B cell (primary cell): ENCODE data around the gene MRNIP. TPM values are rescaled to one million over a fixed set of nuclear protein-coding genes. Genes with fewer than 3 reads are reported as not detected.
A peak's percentile ranks its signal among the peaks of the same experiment; 100 is the strongest.

Source experiments
- ATAC-seq: fragments of 200-7000 bp; cut with Tn5 transposase; one replicate; pipeline ENCODE4 v1.10.0; 2021; ENCODE audit warnings: low read depth, mild to moderate bottlenecking, moderate number of reproducible peaks, moderate library complexity
- CTCF ChIA-PET: fragments of 350-600 bp; sonication (Branson Sonifier 250); formaldehyde crosslinking; loops from one replicate; lab custom pipeline; 2021; ENCODE audit warnings: antibody characterized with exemption, inconsistent platforms; lab: Charles Lee
- POLR2A ChIA-PET: fragments of 350-600 bp; sonication (Branson Sonifier 250); formaldehyde crosslinking; loops from one replicate; lab custom pipeline; 2021; ENCODE audit warnings: antibody characterized with exemption; lab: Charles Lee
- DNase-seq: peaks from one replicate; pipeline ENCODE4 v3.0.0; 2013
- H2AFZ ChIP-seq: 2 replicates; pipeline ENCODE4 v1.6.1; 2012; ENCODE audit warnings: mild to moderate bottlenecking, low read depth, low read length; ENCODE audit not compliant: insufficient read depth, poor library complexity, severe bottlenecking
- H3K27ac ChIP-seq, 2 donors: 1 replicate in 1 of 2; 2 replicates in 1 of 2; pipeline ENCODE4 v1.5.1; 2012 to 2013; ENCODE audit warnings: low read length in 2 of 2, mild to moderate bottlenecking in 2 of 2, moderate library complexity in 1 of 2
- H3K27me3 ChIP-seq, 4 experiments: fragments of 200-600 bp in 1 of 4; sonication (generic) in 1 of 4; replicated peaks in 1 of 4; 1 replicate in 2 of 4; 2 replicates in 2 of 4; pipeline versions ENCODE4 v1.6.1 to v1.7.0; 2013 to 2016; ENCODE audit warnings: low read length in 3 of 4, mild to moderate bottlenecking in 2 of 4, mixed read lengths in 1 of 4, moderate library complexity in 1 of 4; ENCODE audit not compliant: insufficient read depth in 4 of 4, control insufficient read depth in 3 of 4; ENCODE audit errors: control extremely low read depth in 1 of 4
- H3K36me3 ChIP-seq, 2 experiments: replicated peaks in 1 of 2; 1 replicate in 1 of 2; 2 replicates in 1 of 2; pipeline versions ENCODE4 v1.6.1 to v1.7.1; 2013; ENCODE audit warnings: low read length in 1 of 2; ENCODE audit not compliant: insufficient read depth in 2 of 2, control insufficient read depth in 1 of 2; ENCODE audit errors: control extremely low read depth in 1 of 2, extremely low read depth in 1 of 2
- H3K4me1 ChIP-seq, 2 donors: fragments of 200-600 bp in 1 of 2; sonication (generic) in 1 of 2; 1 replicate in 1 of 2; 2 replicates in 1 of 2; pipeline versions ENCODE4 v1.5.1 to v1.6.1; 2013 to 2017; ENCODE audit warnings: low read length in 2 of 2; ENCODE audit not compliant: control insufficient read depth in 2 of 2, insufficient read depth in 2 of 2
- H3K4me2 ChIP-seq: replicated peaks from 2 replicates; pipeline ENCODE3; 2012; ENCODE audit warnings: mild to moderate bottlenecking, low read depth, low read length; ENCODE audit not compliant: poor library complexity, severe bottlenecking
- H3K4me3 ChIP-seq, 5 experiments: fragments of 200-600 bp in 1 of 5; sonication (generic) in 1 of 5; 1 replicate in 3 of 5; 2 replicates in 2 of 5; pipeline versions ENCODE4 v1.5.1 to v1.7.0; 2011 to 2016; ENCODE audit warnings: low read length in 4 of 5, mild to moderate bottlenecking in 4 of 5, low read depth in 2 of 5, control low read depth in 1 of 5, moderate library complexity in 1 of 5; ENCODE audit not compliant: insufficient read depth in 1 of 5; ENCODE audit errors: control extremely low read depth in 1 of 5, extremely low read depth in 1 of 5
- H3K79me2 ChIP-seq: fragments of 200-600 bp; sonication (generic); one replicate; pipeline ENCODE4 v1.6.0; 2016; ENCODE audit warnings: low read length; ENCODE audit not compliant: control insufficient read depth, insufficient read depth
- H3K9ac ChIP-seq: fragments of 200-600 bp; sonication (generic); 2 replicates; pipeline ENCODE4 v1.6.1; 2017; ENCODE audit warnings: mild to moderate bottlenecking, low read length, moderate library complexity
- H3K9me3 ChIP-seq, 3 donors: one replicate each; pipeline versions ENCODE4 v1.6.1 to v1.7.1; 2013; ENCODE audit warnings: low read length in 2 of 3; ENCODE audit not compliant: control insufficient read depth in 2 of 3, insufficient read depth in 1 of 3; ENCODE audit errors: control extremely low read depth in 1 of 3
- H4K20me1 ChIP-seq: 2 replicates; pipeline ENCODE4 v1.6.0; 2012; ENCODE audit warnings: mild to moderate bottlenecking, low read length; ENCODE audit not compliant: insufficient read depth, control insufficient read depth, poor library complexity, severe bottlenecking
- H3K27ac Mint-ChIP-seq: one replicate; pipeline ENCODE4 v1.8.0; 2021; ENCODE audit warnings: mixed read lengths
- H3K27me3 Mint-ChIP-seq: one replicate; pipeline ENCODE4 v1.8.0; 2021; ENCODE audit warnings: mixed read lengths
- H3K4me1 Mint-ChIP-seq: one replicate; pipeline ENCODE4 v1.8.0; 2021; ENCODE audit warnings: mixed read lengths
- H3K4me3 Mint-ChIP-seq: one replicate; pipeline ENCODE4 v1.8.0; 2021; ENCODE audit warnings: mixed read lengths
- H3K9me3 Mint-ChIP-seq: one replicate; pipeline ENCODE4 v1.8.0; 2022; ENCODE audit warnings: mixed read lengths; ENCODE audit not compliant: insufficient read depth
- EZH2 ChIP-seq: IDR thresholded peaks from 2 replicates; pipeline ENCODE4 v1.6.1; 2012; ENCODE audit warnings: borderline replicate concordance, low read depth, mild to moderate bottlenecking, moderate library complexity, low read length; ENCODE audit not compliant: insufficient read depth, poor library complexity, severe bottlenecking
- WGBS: methylation state at CpG from one replicate; pipeline ENCODE4 v1.1.5; 2013; ENCODE audit warnings: missing lambda C conversion rate; ENCODE audit not compliant: insufficient coverage; 5-methylcytosine and 5-hydroxymethylcytosine counted together
- intact Hi-C: fragments of 100-400 bp; cut with micrococcal nuclease; formaldehyde crosslinking; loops from one replicate; pipeline ENCODE4 v1.10.0; 2022
- polyA plus RNA-seq: library from polyadenylated mRNA; depleted of rRNA; stranded (reverse); fragments of >200 nt; gene quantifications from 2 replicates; pipeline ENCODE4 v1.2.3, GENCODE V29; 2012
- total RNA-seq, 2 donors: library from RNA; stranded (reverse); fragments of 120-200 nt in 1 of 2; gene quantifications; 1 replicate in 1 of 2; 2 replicates in 1 of 2; pipeline versions ENCODE4 v1.2.3 to v1.2.4, GENCODE V29; 2013 to 2022
- TF ChIP-seq, protein P1 (sequence below): fragments of 200-600 bp; IDR thresholded peaks from one replicate; pipeline ENCODE4 v1.8.0; 2022; ENCODE audit warnings: antibody characterized with exemption, mild to moderate bottlenecking

The MRNIP gene
- total and polyA plus RNA-seq, 2 donors (not counting 1 experiment from before 2014, with no cell fraction given): 152 to 178 TPM

DNA sequence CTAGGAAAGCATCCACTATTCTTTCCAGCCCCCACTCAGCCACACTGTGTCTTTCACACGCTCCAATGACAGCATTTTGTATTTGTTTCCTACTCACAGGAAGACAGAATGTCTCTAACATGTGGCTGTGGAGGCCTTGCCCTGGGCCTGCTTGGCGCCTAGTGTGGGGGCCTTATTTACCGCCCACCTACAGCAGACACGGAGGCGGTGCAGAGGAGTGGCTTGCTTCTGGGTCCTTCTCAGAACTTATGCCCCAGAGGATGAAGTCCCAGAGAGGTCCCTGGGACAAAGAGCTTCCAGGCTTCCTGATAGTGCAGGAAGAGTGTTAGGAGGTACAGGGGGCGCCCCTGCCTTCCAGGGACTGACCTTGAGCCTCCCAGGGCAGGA lies 8.5 kb upstream of the MRNIP start:
- CTCF ChIA-PET: interaction anchor here (3.4 kb wide), 1 partner anchor 108 kb away, joined by 13 read pairs; no protein-coding TSS in a partner anchor
- POLR2A ChIA-PET: no interaction called here
- H3K4me3 ChIP-seq: no peak overlapping the region
- no peak overlapping the region for H3K27ac Mint-ChIP-seq
- H3K4me1 Mint-ChIP-seq: peaks cover 3% of the 10 kb centered on the region
- H3K79me2 ChIP-seq: no peaks in the 10 kb centered on the region
- H3K4me3 Mint-ChIP-seq: no peak overlapping the region
- DNase-seq (no peak), ATAC-seq (no peak)
- H3K36me3 ChIP-seq: peaks cover 1 to 49% of the 10 kb centered on the region in 2 experiments
- TF ChIP-seq, protein P1, sequence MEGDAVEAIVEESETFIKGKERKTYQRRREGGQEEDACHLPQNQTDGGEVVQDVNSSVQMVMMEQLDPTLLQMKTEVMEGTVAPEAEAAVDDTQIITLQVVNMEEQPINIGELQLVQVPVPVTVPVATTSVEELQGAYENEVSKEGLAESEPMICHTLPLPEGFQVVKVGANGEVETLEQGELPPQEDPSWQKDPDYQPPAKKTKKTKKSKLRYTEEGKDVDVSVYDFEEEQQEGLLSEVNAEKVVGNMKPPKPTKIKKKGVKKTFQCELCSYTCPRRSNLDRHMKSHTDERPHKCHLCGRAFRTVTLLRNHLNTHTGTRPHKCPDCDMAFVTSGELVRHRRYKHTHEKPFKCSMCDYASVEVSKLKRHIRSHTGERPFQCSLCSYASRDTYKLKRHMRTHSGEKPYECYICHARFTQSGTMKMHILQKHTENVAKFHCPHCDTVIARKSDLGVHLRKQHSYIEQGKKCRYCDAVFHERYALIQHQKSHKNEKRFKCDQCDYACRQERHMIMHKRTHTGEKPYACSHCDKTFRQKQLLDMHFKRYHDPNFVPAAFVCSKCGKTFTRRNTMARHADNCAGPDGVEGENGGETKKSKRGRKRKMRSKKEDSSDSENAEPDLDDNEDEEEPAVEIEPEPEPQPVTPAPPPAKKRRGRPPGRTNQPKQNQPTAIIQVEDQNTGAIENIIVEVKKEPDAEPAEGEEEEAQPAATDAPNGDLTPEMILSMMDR: no peak
- no peak for TF ChIP-seq EZH2
- H3K4me1 ChIP-seq: no peaks in the 10 kb centered on the region
- H3K9me3 ChIP-seq: peaks cover 0 to 4% (median 0%) of the 10 kb centered on the region in 3 donors
- H3K4me2 ChIP-seq: no peak overlapping the region
- no peaks in the 10 kb centered on the region for H3K27me3 Mint-ChIP-seq
- H4K20me1 ChIP-seq: no peaks in the 10 kb centered on the region
- 98% methylated on average over 6 of the region's 6 CpGs for WGBS
- H3K27me3 ChIP-seq: no peaks in the 10 kb centered on the region
- no peak overlapping the region for H3K27ac ChIP-seq
- no peaks in the 10 kb centered on the region for H3K9me3 Mint-ChIP-seq
- H3K9ac ChIP-seq: no peak overlapping the region
- H2AFZ ChIP-seq: no peak overlapping the region
- intact Hi-C loops: no loop called here

DNA sequence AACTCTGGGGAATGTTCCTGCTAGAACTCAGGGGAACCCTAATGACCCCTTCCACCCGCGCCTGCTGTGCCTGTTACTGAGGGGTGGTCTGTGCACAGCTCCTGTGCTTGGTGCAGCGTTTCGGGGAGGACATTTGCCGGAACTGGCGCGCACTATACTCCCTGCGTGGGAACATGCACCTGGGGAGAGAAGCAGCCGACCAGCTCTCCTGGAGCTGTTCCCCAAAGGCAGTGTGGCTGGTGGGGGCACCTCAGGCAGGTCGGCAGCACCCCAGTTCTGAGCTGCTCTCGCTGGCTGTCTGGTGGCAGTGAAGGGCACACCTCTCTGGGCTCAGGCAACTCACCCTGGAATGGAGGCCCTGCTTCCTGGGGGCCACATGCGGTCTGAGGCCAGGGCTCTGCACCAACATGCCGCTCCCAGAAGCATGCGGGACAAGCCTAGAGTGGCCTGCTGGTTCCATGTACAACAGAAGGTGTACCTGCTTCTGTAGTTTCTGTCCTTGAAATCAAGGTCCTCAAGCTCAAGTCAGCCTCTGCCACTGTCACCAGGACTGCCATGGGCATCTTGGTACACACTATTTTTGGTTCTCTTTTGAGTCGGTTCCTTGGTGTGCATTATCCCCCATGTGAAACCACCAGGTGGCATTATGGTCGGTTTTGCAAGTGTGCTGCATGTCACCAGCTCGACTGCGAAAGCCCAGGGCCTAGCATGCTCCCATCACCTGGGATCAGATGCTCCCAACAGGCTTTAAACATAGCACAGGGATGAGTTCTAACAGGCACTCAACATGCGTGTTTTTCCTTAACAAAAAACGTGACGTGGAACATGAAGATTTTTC lies 7.8 kb upstream of the MRNIP start:
- no peak for TF ChIP-seq EZH2
- TF ChIP-seq, protein P1: no peak
- Mint-ChIP-seq H3K27ac (no peak overlapping the region), H3K27me3 (no peaks in the 10 kb centered on the region), H3K4me3 (no peak overlapping the region), H3K4me1 (peaks cover 3% of the 10 kb centered on the region), H3K9me3 (no peaks in the 10 kb centered on the region)
- peak; percentile 30 for DNase-seq
- H3K4me2 ChIP-seq: no peak overlapping the region
- H3K4me1 ChIP-seq: no peaks in the 10 kb centered on the region
- H3K27me3 ChIP-seq: no peaks in the 10 kb centered on the region
- no peaks in the 10 kb centered on the region for H3K79me2 ChIP-seq
- H3K27ac ChIP-seq: no peak overlapping the region
- peaks cover 0 to 5% (median 0%) of the 10 kb centered on the region in 3 donors for H3K9me3 ChIP-seq
- no peak overlapping the region for H3K4me3 ChIP-seq
- ATAC-seq: peak; percentile 24
- ChIA-PET CTCF (interaction anchor here (3.4 kb wide), 1 partner anchor 109 kb away, joined by 13 read pairs; no protein-coding TSS in a partner anchor), POLR2A (no interaction called here)
- intact Hi-C loops: loop anchor here (1.0 kb wide), 1 partner anchor 109 kb away; no protein-coding TSS in a partner anchor
- H4K20me1 ChIP-seq: no peaks in the 10 kb centered on the region
- WGBS: 90% methylated on average over 19 of the region's 21 CpGs
- no peak overlapping the region for H3K9ac ChIP-seq
- H3K36me3 ChIP-seq: peaks cover 1 to 47% of the 10 kb centered on the region in 2 experiments
- H2AFZ ChIP-seq: no peak overlapping the region
